Osteoblast (primary cell): ENCODE data around the gene TMEM255B. TPM values are rescaled to one million over a fixed set of nuclear protein-coding genes. Genes with fewer than 3 reads are reported as not detected.
"Not testable (repeated sequence)": the region's sequence is repeated elsewhere in the genome, so short reads cannot be mapped to it uniquely, and the experiment has no call there.

ENCODE experiments used
- DNase-seq: peaks from one replicate; pipeline ENCODE4 v3.0.0; 2011; ENCODE audit warnings: low spot score, mixed read lengths; ENCODE audit not compliant: insufficient read length; ENCODE audit errors: missing footprints
- H2AFZ ChIP-seq: 2 replicates; pipeline ENCODE4 v1.6.0; 2011; ENCODE audit warnings: mild to moderate bottlenecking, low read length
- H3K27ac ChIP-seq: 2 replicates; pipeline ENCODE4 v1.5.1; 2011; ENCODE audit warnings: mild to moderate bottlenecking, low read depth, low read length, moderate library complexity
- H3K27me3 ChIP-seq: 2 replicates; pipeline ENCODE4 v1.6.0; 2012; ENCODE audit warnings: mild to moderate bottlenecking, control low read depth, inconsistent platforms, low read length, moderate library complexity; ENCODE audit not compliant: insufficient read depth
- H3K36me3 ChIP-seq: 2 replicates; pipeline ENCODE4 v1.5.1; 2011; ENCODE audit warnings: mild to moderate bottlenecking, low read length, control low read depth, moderate library complexity; ENCODE audit not compliant: insufficient read depth
- H3K4me1 ChIP-seq: 2 replicates; pipeline ENCODE4 v1.5.1; 2011; ENCODE audit warnings: mild to moderate bottlenecking, low read length, control low read depth, moderate library complexity; ENCODE audit not compliant: insufficient read depth
- H3K4me2 ChIP-seq: 2 replicates; pipeline ENCODE4 v1.6.0; 2011; ENCODE audit warnings: mild to moderate bottlenecking, low read length; ENCODE audit not compliant: insufficient read depth
- H3K4me3 ChIP-seq: fragments of 200-600 bp; sonication (generic); 3 replicates; pipeline ENCODE4 v1.5.1; 2012; ENCODE audit warnings: mild to moderate bottlenecking, low read length, inconsistent platforms; ENCODE audit not compliant: insufficient read depth
- H3K79me2 ChIP-seq: 2 replicates; pipeline ENCODE4 v1.6.0; 2012; ENCODE audit warnings: mild to moderate bottlenecking, low read length, control low read depth, inconsistent platforms; ENCODE audit not compliant: insufficient read depth
- H3K9me3 ChIP-seq: 2 replicates; pipeline ENCODE4 v1.5.1; 2011; ENCODE audit warnings: low read depth, low read length, control low read depth
- H4K20me1 ChIP-seq: 2 replicates; pipeline ENCODE4 v1.6.0; 2012; ENCODE audit warnings: mild to moderate bottlenecking, low read length, control low read depth; ENCODE audit not compliant: insufficient read depth
- CTCF ChIP-seq: IDR thresholded peaks from 2 replicates; pipeline ENCODE4 v1.5.1; 2011; ENCODE audit warnings: mild to moderate bottlenecking, low read depth, low read length, moderate library complexity; ENCODE audit errors: extremely low read depth
- total RNA-seq: library from RNA; depleted of rRNA; stranded (reverse); fragments of >200 nt; gene quantifications from 2 replicates; pipeline ENCODE4 v1.2.3, GENCODE V29; 2012

TMEM255B gene
- total RNA-seq, 1 donor = 1.8 TPM

- Histone ChIP-seq H3K4me2 (no peak overlapping the region), H3K79me2 (peaks cover 6% of the 10 kb centered on the region), H3K27me3 (no peaks in the 10 kb centered on the region), H4K20me1 (peaks cover 38% of the 10 kb centered on the region), H3K36me3 (peaks cover 59% of the 10 kb centered on the region), H3K9me3 (no peaks in the 10 kb centered on the region), H3K27ac (no peak overlapping the region), H2AFZ (no peak overlapping the region), H3K4me3 (no peak overlapping the region), H3K4me1 (peaks cover 26% of the 10 kb centered on the region)
- no peak for DNase-seq
- TF ChIP-seq CTCF = no peak
Measured at GRCh38 chr13:113822266-113822665, 63.2 kb downstream of the TMEM255B start.

GRCh38 chr13:113822956-113823744 is 64.1 kb downstream of the TMEM255B start:
- peaks cover 9% of the 10 kb centered on the region for H3K79me2 ChIP-seq
- no peak overlapping the region for H3K4me2 ChIP-seq
- peaks cover 20% of the 10 kb centered on the region for H3K4me1 ChIP-seq
- H3K27ac ChIP-seq = no peak overlapping the region
- no peak overlapping the region for H2AFZ ChIP-seq
- DNase-seq = peak; percentile 78
- H3K36me3 ChIP-seq = peaks cover 67% of the 10 kb centered on the region
- peaks cover 38% of the 10 kb centered on the region for H4K20me1 ChIP-seq
- H3K4me3 ChIP-seq = no peak overlapping the region
- TF ChIP-seq CTCF = no peak
- H3K27me3 ChIP-seq = no peaks in the 10 kb centered on the region
- H3K9me3 ChIP-seq = no peaks in the 10 kb centered on the region

GRCh38 chr13:113823771-113824170 is 64.7 kb downstream of the TMEM255B start:
- Histone ChIP-seq H3K4me2 (no peak overlapping the region), H3K4me1 (peaks cover 19% of the 10 kb centered on the region), H3K27me3 (no peaks in the 10 kb centered on the region), H3K27ac (no peak overlapping the region), H2AFZ (no peak overlapping the region), H4K20me1 (peaks cover 43% of the 10 kb centered on the region), H3K4me3 (no peak overlapping the region), H3K9me3 (no peaks in the 10 kb centered on the region), H3K79me2 (peaks cover 11% of the 10 kb centered on the region), H3K36me3 (peaks cover 73% of the 10 kb centered on the region)
- no peak for TF ChIP-seq CTCF
- no peak for DNase-seq

- H2AFZ ChIP-seq = no peak overlapping the region
- H3K4me2 ChIP-seq = no peak overlapping the region
- H4K20me1 ChIP-seq = peaks cover 44% of the 10 kb centered on the region
- peaks cover 14% of the 10 kb centered on the region for H3K79me2 ChIP-seq
- peaks cover 69% of the 10 kb centered on the region for H3K36me3 ChIP-seq
- no peak overlapping the region for H3K4me3 ChIP-seq
- peaks cover 14% of the 10 kb centered on the region for H3K4me1 ChIP-seq
- H3K27ac ChIP-seq = no peak overlapping the region
- no peak for DNase-seq
- H3K9me3 ChIP-seq = no peaks in the 10 kb centered on the region
- no peak for TF ChIP-seq CTCF
- no peaks in the 10 kb centered on the region for H3K27me3 ChIP-seq
Measured at GRCh38 chr13:113825841-113826240, 66.8 kb downstream of the TMEM255B start.

GRCh38 chr13:113826446-113826845 is 67.4 kb downstream of the TMEM255B start:
- not testable (repeated sequence) for H3K4me1 ChIP-seq, H3K27me3 ChIP-seq, DNase-seq, H3K27ac ChIP-seq, H3K4me3 ChIP-seq, H3K4me2 ChIP-seq, H3K9me3 ChIP-seq, H2AFZ ChIP-seq
- Histone ChIP-seq H4K20me1 (peaks cover 40% of the 10 kb centered on the region), H3K79me2 (peaks cover 14% of the 10 kb centered on the region), H3K36me3 (peaks cover 73% of the 10 kb centered on the region)
